SH-SY5Y (cell line): Measurements from ENCODE around the gene ICE1.

Experiments used
- GATA2 ChIP-seq: IDR thresholded peaks from 2 replicates; pipeline ENCODE4 v1.6.1; 2011; ENCODE audit warnings: mild to moderate bottlenecking, low read depth, low read length
- GATA3 ChIP-seq: IDR thresholded peaks from 2 replicates; pipeline ENCODE4 v1.6.1; 2011; ENCODE audit warnings: low read depth, mild to moderate bottlenecking, low read length, moderate library complexity

GRCh38 chr5:5423586-5423985, 1.1 kb downstream of the ICE1 start:
- TF ChIP-seq GATA3: no peak
- no peak for TF ChIP-seq GATA2
